A375 (cell line): ENCODE results near the gene TRIM50. TPM values are rescaled to one million over a fixed set of nuclear protein-coding genes. Genes with fewer than 3 reads are reported as not detected.

Experiments used
- small RNA-seq: library from RNA; depleted of rRNA; stranded (forward); fragments of <200 nt; gene quantifications from one replicate; pipeline ENCODE3, GENCODE V24; 2014
- total RNA-seq: library from RNA; depleted of rRNA; stranded (reverse); fragments of >200 nt; shearing (Covaris generic); gene quantifications from 2 replicates; pipeline ENCODE4 v1.2.3, GENCODE V29; 2014; rRNA removed

The TRIM50 gene
- total RNA-seq = not detected in 2 replicates

DNA sequence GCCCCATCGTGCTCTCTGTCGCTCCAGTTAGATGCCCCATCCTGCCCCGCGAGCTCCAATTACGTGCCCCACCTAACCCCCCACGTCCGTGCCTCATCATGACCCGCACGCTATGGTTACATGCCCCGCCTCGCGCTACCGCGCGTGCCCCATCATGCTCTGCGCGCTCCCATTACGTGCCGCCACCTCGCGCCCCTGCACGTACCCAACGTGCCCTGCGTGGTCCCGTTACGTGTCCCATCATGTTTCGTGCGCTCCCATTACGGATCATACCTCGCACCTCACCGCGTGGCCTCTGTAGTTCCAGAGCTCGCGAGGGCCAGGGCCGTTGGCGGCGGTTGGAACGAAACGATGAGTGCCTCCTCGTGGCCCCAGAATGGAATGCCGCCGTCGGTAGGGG, at the start of gene TRIM50, which contains the start of gene FKBP6:
TRIM50 (minus strand) TSS at position 161 of the 400 bp plus-strand sequence. CDS start 3,295 bp downstream, outside the sequence.
FKBP6 (plus strand) TSS at position 240 of the 400 bp plus-strand sequence. CDS start 268 bp downstream, outside the sequence.

GRCh38 chr7:73308665-73309214, 19.1 kb downstream of the TRIM50 start, which contains the start of gene NSUN5:
NSUN5 (minus strand) TSS chr7:73308826; CDS start chr7:73308790, 36 bp downstream.

Small RNA genes within 50 kb of the gene (small RNA-seq; reads per million reads assigned to genes)
- not detected for gene RNU6-1080P

Other genes starting within 250 kb of the TRIM50 start
- not detected in 2 replicates for gene SPDYE9, start 242.0 kb downstream of the TRIM50 start, total RNA-seq
- 57.7 TPM in 2 replicates for gene NSUN5, start 19.3 kb downstream of the TRIM50 start, total RNA-seq
- gene FKBP6, start 79 bp upstream of the TRIM50 start, total RNA-seq = not detected in 2 replicates
- gene FZD9, start 105.7 kb upstream of the TRIM50 start, total RNA-seq = 3.1 and 3.8 TPM in 2 replicates
- gene BAZ1B, start 194.2 kb upstream of the TRIM50 start, total RNA-seq = 62.2 and 68.6 TPM in 2 replicates
- gene BCL7B, start 229.6 kb upstream of the TRIM50 start, total RNA-seq = 47.9 and 56.0 TPM in 2 replicates